ENCODE data around the gene RSPH10B.
"Not testable (repeated sequence)": the region's sequence is repeated elsewhere in the genome, so short reads cannot be mapped to it uniquely, and the experiment has no call there.

Gene RSPH10B

DNA sequence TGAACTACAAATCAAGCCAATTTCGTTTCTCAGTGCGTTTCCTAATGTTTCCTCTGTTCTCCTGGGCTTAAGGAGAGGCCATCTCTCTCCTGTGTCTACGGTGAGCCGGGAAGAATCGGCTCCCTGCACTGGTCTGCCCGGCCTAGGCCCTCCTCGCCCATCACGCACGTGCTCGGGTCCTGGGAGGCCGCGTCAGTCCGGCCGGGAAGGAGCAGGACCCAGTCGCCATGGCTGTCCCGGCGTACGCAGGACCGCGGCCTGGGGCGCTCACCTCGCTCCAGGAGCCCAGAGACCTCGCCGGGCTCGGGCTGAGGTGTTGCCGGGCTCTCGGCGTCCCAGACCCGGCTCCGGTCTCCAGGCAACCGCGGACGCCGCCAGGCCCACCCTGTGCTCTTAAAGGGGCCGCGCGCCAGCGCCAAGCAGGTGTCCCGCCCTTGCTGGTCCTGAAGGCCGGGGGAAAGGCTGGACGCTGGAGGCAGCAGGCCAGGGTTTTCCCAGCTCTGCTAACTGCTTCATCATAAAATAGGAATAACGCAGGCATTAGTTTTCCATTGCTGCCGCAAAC lies at the start of gene RSPH10B:
TSS of gene RSPH10B (minus strand) at position 343 of the 565 bp plus-strand sequence. CDS start 3,573 bp downstream, outside the sequence.
- FAIRE-seq = peak; percentile 51
- DNase-seq (ENCODE audit: insufficient read length, low spot score) = not testable (repeated sequence)

DNA sequence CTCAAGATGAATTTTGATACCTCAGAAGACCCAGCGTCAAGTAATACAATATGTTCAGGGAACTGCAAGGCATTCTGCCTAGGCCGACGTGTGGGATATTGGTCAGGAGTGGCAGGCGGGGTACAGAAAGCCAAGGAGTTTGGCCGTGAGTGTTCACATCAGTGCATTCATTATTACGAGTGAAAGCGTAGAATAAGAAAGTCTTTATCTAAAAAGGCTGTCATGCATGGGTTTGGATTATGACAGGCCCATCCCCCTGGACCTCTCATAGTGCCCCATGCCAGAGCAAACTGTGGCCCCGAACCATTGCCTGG lies 46.1 kb upstream of the RSPH10B start:
- DNase-seq (ENCODE audit: insufficient read length, low spot score) (no peak), FAIRE-seq (no peak)

DNA sequence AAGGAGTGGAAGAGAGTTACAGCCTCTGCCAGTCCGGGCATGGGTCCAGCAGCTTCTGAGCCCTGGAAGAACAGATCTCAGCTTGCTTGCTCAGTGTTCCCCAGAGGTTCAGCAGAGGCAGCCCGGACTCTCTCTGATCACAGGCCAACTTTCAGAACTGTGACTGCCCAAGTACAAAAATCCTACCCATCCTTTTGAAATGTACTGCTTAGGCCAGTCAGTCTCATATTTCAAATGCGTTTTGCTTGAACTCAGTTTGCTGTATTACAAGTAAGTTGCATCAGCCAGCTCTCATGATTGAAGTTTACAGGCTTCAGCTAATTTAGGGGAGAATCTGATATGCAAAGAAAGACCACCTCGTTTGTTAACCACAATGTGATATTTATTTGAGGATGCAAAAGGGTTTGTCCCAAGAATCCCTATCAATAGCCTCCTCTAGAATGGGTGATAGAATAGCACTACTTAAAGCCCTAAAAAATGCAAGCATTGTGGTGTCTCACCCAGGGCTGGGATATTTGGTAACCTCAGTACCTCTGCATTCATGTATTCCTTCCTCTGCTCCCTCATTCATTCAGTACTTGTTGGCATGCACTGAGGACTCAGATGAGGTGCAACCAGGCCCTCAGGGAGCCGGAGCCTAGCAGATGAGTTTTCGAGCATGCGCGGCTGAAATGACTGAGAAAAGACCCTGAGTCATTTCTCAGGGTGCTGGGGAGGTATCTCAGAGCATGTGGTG lies 45.6 kb upstream of the RSPH10B start:
- no peak for FAIRE-seq
- DNase-seq (ENCODE audit: insufficient read length, low spot score) = no peak

DNA sequence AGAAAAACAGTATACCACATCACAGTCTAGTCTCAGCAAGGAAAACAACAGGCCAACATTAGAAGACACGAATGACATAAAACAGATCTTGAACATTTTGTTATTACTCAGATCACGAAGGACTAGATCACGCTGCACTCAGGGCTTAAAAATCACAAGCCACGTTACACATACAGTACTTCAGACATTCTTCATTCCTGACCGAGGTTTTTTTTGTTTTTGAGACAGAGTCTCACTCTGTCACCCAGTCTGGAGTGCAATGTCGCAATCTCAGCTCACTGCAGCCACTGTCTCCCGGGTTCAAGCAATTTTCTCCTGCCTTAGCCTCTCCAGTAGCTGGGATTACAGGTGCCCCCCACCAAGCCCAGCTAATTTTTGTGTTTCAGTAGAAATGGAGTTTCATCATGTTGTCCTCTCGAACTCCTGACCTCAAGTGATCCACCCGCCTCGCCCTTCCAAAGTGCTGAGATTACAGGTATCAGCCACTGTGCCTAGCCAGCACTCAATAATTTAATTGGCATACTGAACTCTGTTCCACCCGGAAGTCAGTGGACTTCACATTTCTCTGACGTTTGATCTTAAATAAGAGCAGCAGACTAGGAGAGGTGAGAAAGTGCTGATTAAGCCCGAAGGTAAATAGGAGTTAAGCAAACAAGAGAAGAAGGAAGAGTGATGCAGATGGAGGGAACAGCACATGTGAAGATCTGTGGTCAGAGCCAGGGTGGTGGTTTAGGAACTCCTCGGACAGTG lies 42.0 kb upstream of the RSPH10B start:
- no peak for DNase-seq (ENCODE audit: insufficient read length, low spot score)
- no peak for FAIRE-seq

DNA sequence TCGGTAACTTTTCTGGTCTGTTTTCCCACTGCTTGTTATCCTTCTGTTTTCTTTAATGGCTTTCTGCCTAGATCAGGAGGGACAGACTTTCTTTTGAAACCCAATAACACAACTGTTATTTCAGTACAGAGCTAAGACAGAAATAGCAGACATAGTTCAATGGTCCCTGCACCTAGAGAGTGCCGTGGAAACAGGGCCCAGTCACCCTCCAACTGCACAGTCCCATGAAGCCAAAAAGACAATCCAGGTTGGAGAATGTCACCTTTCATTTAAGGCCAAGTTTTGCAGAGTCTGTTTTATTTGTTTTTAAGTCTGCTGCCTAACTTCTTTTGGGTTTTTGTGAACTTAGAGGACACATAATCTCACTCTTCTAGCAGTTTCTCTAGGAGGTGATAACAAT lies 41.1 kb upstream of the RSPH10B start:
- no peak for FAIRE-seq
- no peak for DNase-seq (ENCODE audit: insufficient read length, low spot score)

DNA sequence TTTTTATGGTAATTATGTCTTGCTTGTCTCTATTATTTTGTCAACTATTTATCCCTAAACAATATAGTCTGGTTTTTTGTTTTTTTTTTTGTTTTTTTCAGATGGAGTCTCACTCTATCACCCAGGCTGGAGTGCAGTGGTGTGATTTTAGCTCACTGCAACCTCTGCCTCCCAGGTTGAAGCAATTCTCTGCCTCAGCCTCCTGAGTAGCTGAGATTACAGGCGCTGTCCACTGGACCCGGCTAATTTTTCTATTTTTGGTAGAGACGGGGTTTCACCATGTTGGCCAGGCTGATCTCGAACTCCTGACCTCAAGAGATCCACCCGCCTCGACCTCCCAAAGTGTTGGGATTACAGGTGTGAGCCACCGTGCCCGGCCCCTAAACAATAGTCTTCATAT lies 39.9 kb upstream of the RSPH10B start:
- not testable (repeated sequence) for DNase-seq (ENCODE audit: insufficient read length, low spot score); FAIRE-seq

DNA sequence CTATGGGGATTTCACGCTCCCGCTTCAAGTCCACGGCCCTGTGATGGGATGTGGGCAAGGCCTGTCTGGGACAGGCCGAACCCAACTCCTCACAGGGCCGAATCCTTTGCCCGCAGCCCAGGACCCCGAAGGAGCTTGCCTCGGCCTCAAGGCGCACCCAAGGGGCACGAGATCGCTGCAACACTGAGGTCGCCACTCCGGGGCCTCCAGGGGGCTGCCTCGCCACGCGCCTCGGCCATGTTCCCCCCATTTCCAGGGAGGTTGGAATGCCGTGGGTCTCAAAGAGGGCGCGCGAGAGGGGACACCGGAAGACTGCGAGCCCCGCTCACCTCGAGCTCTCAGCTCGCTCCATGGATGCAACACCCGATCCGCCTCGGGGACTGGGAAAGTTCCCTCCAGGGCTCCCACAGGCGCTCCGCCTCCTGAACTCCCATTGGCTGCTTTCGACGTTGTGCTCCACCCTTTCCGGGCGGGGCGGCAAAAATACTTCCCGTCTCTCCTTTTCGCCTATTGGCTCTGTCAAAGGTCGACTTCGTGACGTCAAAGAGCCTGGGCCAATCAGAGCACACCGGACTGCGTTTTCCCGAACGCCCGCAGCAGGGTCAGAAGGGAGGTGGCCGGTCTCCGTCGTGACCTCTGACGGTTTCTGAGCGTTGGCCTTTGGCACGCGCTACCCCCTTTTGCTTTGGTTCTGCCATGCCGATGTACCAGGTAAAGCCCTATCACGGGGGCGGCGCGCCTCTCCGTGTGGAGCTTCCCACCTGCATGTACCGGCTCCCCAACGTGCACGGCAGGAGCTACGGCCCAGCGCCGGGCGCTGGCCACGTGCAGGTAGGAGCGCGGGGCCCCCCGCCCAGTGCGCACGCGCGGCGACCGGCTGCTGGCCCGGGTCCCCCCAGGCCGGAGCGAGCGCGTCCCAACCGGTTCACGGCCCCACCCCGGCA lies 38.5 kb upstream of the RSPH10B start, which contains the start of the genes AIMP2 and PMS2:
TSS of gene AIMP2 (plus strand) at position 605 of the 944 bp plus-strand sequence. CDS start at position 697, 92 bp downstream.
TSS of gene PMS2 (minus strand) at position 382 of the 944 bp plus-strand sequence. CDS start at position 352, 30 bp downstream.
- peak; percentile 52 for FAIRE-seq
- peak; percentile 99 for DNase-seq (ENCODE audit: insufficient read length, low spot score)

DNA sequence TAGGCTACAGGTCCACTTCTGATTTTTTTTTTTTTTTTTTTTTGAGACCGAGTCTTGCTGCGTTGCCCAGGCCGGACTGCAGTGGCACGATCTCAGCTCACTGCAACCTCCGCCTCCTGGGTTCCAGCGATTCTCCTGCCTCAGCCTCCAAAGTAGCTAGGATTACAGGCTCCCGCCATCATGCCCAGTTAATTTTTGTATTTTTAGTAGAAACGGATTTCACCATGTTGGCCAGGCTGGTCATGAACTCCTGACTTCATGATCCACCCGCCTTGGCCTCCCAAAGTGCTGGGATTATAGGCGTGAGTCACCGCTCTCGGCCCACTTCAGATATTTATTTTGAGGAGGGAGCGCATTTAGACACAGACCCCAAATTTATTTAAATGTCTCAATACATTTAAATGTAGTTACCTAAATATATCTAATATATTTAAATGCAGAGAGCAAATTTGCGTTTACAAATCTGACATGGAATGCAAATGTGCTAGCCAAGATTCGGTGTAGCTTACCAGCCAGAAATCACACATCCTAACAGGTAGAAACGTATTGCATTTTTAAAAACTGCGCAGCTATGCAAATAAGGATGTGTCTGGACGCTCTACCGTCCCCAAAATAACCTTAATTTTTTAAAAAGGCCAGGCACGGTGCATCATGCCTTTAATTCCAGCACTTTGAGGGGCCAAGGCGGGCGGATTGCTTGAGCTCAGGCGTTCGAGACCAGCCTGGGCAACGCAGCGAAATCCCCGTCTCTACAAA lies 37.5 kb upstream of the RSPH10B start:
- FAIRE-seq; DNase-seq (ENCODE audit: insufficient read length, low spot score): not testable (repeated sequence)

DNA sequence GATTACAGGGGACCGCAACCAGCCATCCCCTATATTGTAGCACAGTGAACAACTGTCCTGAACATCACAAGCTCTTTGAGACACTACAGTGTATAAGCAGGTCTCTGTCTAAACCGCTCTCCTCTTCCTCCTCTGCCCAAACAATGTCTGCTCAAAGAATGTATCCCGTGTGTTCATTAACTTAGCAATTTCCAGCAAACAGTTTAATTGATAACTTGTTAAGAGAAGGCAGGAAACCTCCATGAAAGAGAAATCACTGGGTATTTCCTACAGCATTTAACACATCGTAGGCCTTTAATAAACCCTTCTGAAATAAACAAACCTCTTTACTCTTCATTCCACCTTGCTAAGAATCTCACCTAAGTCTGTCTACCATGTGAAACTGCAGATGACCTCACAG lies 36.9 kb upstream of the RSPH10B start:
- FAIRE-seq (no peak), DNase-seq (ENCODE audit: insufficient read length, low spot score) (no peak)

DNA sequence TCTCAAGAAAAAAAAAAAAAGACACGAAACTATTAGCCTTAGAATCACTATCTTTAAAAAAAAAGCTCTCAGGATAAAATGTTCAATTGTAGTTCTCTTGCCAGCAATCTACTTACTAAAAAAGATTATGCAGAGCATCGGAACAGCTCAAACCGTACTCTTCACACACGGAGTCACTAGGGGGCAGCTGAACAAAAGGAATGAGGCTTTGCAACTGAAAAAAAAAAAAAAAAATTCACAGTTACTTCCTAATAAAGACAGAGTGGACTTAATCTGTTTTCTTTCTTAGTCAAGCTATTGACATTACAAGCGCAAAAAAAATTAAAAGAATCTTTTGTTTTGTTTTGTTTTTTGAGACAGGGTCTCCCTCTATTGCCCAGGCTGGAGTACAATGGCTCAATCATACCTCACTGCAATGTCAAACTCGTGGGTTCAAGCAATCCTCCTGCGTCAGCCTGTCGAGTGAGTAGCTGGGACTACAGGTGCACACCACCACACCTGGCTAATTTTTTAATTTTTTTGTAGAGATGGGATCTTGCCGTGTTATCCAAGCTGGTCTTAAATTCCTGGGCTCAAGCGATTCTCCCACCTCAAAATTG lies 26.8 kb upstream of the RSPH10B start:
- FAIRE-seq = no peak
- peak; percentile 79 for DNase-seq (ENCODE audit: insufficient read length, low spot score)

DNA sequence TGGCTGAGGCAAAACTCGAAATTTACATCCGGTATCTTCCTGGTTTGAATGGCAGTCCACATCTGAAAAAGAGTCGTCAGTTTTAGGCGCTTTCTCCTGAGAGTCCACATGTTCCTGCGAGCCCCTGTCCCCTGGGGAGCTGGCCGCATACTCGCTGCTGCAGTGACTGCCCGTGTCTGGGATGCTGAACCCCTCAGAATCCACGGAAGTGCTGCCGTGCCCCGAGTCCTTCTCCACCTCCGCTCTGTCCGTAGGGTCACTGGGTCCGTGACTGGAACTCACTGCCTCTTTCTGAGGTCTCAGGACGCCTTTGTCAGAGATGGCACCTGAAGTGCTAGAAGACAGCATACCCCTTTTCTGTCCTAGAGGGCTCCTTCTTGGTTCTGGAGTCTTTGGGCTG lies 16.6 kb upstream of the RSPH10B start:
- not testable (repeated sequence) for FAIRE-seq; DNase-seq (ENCODE audit: insufficient read length, low spot score)

DNA sequence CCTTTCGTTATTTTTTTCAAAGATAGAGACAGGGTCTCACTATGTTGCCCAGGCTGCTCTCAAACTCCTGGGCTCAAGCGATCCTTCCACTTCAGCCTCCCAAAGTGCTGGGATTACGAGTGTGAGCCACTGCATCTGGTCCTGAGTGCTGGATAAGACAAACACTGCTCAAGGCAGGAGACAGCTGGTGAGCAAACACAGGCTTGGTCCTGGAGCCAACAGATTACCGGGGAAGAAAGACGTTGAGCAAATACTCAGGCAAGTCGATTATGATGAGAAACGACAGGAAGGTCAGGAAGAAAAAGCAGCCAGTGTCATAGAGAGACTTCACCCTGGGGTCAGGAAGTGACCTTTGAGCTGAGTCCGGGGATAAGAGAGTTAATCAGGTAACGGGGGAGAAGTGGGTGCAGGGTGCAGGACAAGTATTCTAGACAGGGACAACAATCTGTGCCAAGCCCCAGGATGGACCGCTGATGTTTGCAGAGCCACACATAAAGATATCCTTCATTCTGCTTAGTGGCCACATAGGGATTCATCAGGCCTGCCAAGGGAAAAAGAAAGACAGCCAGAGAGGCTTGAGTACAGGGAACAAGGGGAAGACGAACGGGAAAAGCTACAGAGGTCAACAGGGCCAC lies 9.3 kb upstream of the RSPH10B start:
- FAIRE-seq = peak; percentile 58
- not testable (repeated sequence) for DNase-seq (ENCODE audit: insufficient read length, low spot score)

DNA sequence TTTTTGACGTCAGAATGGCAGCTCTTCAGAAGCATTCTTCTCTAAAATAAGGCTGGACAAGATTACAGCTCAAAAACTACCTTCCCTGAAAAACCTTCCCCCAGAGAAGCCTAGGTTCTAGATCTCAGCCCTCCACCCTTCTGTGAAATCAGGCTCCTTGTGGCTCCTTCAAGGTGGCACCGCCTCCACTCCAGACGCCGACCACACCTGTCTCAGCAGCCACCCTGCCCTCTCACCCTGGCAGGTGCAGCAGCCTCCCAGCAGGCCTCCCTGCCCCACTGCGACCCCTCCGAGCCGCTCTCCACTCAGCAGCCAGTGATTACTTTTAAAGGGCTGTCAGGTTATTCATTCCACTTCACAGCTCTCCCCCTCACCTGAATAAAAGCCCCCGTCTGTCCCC lies 3.1 kb upstream of the RSPH10B start:
- not testable (repeated sequence) for DNase-seq (ENCODE audit: insufficient read length, low spot score)

DNA sequence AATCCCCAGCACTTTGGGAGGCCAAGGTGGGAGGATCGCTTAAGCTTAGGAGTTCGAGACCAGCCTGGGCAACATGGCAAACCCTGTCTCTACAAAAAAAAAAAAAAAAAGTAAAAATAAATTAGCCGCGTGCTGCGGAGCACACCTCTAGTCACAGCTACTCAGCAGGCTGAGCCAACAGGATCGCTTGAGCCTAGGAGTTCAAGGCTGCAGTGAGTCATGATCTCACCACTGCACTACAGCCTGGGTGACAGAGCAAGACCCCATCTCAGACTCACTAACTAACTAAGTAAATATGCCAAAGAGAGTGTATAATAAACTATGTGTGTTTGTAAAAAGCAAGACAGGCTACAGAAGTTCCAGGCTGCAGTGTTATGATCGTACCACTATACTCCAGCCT lies 6.7 kb downstream of the RSPH10B start:
- not testable (repeated sequence) for DNase-seq (ENCODE audit: insufficient read length, low spot score); FAIRE-seq

More for the DNA sequence above, 3.1 kb upstream of the RSPH10B start:
- not testable (repeated sequence) for FAIRE-seq

DNA sequence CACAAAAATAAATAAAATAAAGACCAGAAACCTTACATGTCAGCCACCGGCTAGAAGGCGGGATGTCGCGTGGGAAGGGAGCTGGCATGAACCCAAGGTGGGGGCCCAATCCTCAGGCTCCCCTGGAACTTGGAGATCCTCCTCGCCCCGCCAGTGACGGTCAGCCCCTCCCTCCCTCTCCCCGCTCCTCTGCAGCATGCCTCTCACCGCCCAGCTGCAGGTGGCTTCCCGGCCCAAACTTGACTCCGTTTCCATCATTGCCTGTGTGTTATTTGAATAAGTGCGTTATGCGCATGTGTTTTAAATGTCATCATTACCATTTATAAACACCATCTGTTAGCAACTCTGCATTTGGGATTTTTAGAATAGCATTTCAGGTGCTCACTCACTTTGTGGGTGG lies 7.3 kb downstream of the RSPH10B start:
- not testable (repeated sequence) for FAIRE-seq; DNase-seq (ENCODE audit: insufficient read length, low spot score)

DNA sequence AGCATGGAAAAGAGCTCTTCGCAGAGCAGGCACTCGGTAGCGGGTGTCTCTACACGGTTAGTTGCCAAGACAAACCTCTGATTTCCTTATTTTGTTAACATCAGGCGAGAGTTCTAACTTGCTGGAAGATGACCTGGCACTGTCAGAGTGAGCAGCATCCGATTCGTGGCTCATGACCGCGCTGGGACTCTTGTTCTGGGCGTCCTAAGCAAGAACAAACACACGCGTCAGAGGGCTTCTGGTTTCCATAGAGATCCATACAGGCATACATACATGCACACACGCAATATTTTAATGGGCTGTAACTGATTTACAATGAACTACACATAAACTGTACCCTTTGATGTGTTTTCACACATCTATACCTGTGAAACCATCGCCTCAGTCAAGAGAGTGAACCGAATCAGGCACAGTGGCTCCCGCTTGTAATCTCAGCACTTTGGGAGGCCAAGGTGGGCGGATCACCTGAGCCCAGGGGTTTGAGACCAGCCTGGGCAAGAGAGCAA lies 35.5 kb downstream of the RSPH10B start:
- DNase-seq (ENCODE audit: insufficient read length, low spot score); FAIRE-seq: not testable (repeated sequence)

DNA sequence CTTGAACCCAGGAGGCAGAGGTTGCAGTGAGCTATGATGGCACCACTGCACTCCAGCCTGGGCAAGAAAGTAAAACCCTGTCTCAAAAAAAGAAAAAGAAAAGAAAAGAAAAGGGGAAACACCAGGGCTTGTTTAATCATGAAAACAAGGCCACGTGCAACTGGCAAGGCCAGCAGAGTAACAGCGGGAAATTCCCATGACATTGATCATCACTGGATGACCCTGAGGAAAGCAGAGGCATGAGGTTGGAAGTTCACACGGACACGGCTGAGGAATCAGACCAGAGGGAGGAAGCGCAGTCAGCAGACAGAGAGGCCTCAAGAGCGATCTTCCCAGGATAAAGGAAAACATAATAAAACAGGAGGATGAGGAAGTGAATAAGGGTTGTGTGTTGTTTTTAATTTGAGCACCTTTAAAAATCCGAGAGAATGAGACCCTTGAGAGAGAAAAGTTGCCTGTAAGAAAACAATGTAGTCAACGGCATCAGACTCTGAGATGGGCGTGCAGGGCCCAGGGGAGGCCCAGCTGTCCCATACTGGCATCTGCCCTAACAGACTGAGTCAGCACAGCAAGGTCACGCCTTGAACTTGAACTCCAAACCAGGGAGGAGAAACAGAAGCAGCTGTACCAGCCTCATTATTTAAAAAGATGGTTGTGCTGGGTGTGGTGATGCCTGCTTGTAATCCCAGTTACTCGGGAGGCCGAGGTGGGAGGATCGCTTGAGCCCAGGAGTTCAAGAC lies 38.4 kb downstream of the RSPH10B start:
- not testable (repeated sequence) for DNase-seq (ENCODE audit: insufficient read length, low spot score)
- FAIRE-seq = peak; percentile 80

DNA sequence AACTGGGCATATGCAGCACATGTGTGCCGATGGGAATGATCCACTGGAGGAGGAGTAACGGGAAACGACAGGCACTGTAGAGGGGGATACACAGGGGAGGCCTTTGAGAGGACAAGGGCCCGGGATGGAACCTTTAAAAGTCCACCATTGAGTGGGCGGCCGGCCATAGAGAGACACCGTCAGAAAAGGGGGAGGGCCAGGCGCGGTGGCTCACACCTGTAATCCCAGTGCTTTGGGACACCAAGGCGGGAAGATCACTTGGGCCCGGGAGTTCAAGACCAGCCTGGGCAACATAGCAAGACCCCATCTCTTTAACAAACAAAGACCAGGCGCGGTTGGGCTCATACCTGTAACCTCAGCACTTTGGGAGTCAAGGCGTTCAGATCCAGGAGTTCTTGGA lies 39.2 kb downstream of the RSPH10B start:
- DNase-seq (ENCODE audit: insufficient read length, low spot score); FAIRE-seq: not testable (repeated sequence)

Data from HTR-8/SVneo (cell line).